WTC11 (cell line): ENCODE results near the gene FBLN2. TPM values are rescaled to one million over a fixed set of nuclear protein-coding genes. Genes with fewer than 3 reads are reported as not detected.

Experiments used
- CBFB ChIP-seq: sonication (generic); formaldehyde crosslinking; IDR thresholded peaks from 2 replicates; pipeline ENCODE4 v1.8.1; 2022; ENCODE audit warnings: mild to moderate bottlenecking, low read depth, missing genetic modification reagents
- CREB1 ChIP-seq: sonication (generic); formaldehyde crosslinking; IDR thresholded peaks from 2 replicates; pipeline ENCODE4 v1.8.0; 2023; ENCODE audit warnings: mild to moderate bottlenecking, missing genetic modification reagents
- E2F5 ChIP-seq: sonication (generic); formaldehyde crosslinking; IDR thresholded peaks from 2 replicates; pipeline ENCODE4 v1.8.1; 2022; ENCODE audit warnings: mild to moderate bottlenecking, moderate library complexity, missing genetic modification reagents
- ESRRA ChIP-seq: sonication (generic); formaldehyde crosslinking; IDR thresholded peaks from 2 replicates; pipeline ENCODE4 v1.8.1; 2022; ENCODE audit warnings: mild to moderate bottlenecking, missing genetic modification reagents, borderline replicate concordance
- FOXK1 ChIP-seq: sonication (generic); formaldehyde crosslinking; IDR thresholded peaks from 2 replicates; pipeline ENCODE4 v1.8.0; 2022; ENCODE audit warnings: mild to moderate bottlenecking, moderate library complexity, missing genetic modification reagents
- FOXP1 ChIP-seq: sonication (generic); formaldehyde crosslinking; IDR thresholded peaks from 2 replicates; pipeline ENCODE4 v1.8.0; 2022; ENCODE audit warnings: missing genetic modification reagents, mild to moderate bottlenecking, moderate library complexity, borderline replicate concordance
- GTF2I ChIP-seq: fragments of 250-450 bp; sonication (Bioruptor Pico); conservative IDR thresholded peaks from 2 replicates; pipeline ENCODE4 v1.4.0; 2021; ENCODE audit warnings: mild to moderate bottlenecking
- HMGA2 ChIP-seq: fragments of 250-450 bp; sonication (Bioruptor Pico); IDR thresholded peaks from 2 replicates; pipeline ENCODE4 v1.4.0; 2021; ENCODE audit warnings: mild to moderate bottlenecking, moderate library complexity
- IRF1 ChIP-seq: sonication (generic); formaldehyde crosslinking; IDR thresholded peaks from 2 replicates; pipeline ENCODE4 v1.8.0; 2023; ENCODE audit warnings: missing genetic modification reagents
- MXD4 ChIP-seq: fragments of 250-450 bp; sonication (Bioruptor Pico); IDR thresholded peaks from 2 replicates; pipeline ENCODE4 v1.8.0; 2021; ENCODE audit warnings: mild to moderate bottlenecking, moderate library complexity, borderline replicate concordance
- NFATC4 ChIP-seq: fragments of 250-450 bp; sonication (Bioruptor Pico); IDR thresholded peaks from 2 replicates; pipeline ENCODE4 v1.9.0; 2021; ENCODE audit warnings: mild to moderate bottlenecking
- NFE2L1 ChIP-seq: sonication (generic); formaldehyde crosslinking; IDR thresholded peaks from 2 replicates; pipeline ENCODE4 v1.8.1; 2023; ENCODE audit warnings: missing genetic modification reagents
- NR1H2 ChIP-seq: sonication (generic); formaldehyde crosslinking; IDR thresholded peaks from 2 replicates; pipeline ENCODE4 v1.9.0; 2021; ENCODE audit warnings: mild to moderate bottlenecking, moderate library complexity, missing genetic modification reagents
- PRDM15 ChIP-seq: sonication (generic); formaldehyde crosslinking; IDR thresholded peaks from 2 replicates; pipeline ENCODE4 v1.8.0; 2022; ENCODE audit warnings: missing genetic modification reagents
- RELA ChIP-seq: sonication (generic); formaldehyde crosslinking; IDR thresholded peaks from 2 replicates; pipeline ENCODE4 v1.8.1; 2022; ENCODE audit warnings: missing genetic modification reagents, mild to moderate bottlenecking, borderline replicate concordance
- RORB ChIP-seq: fragments of 250-450 bp; sonication (Bioruptor Pico); IDR thresholded peaks from 2 replicates; pipeline ENCODE4 v1.9.0; 2021; ENCODE audit warnings: mild to moderate bottlenecking
- SMAD3 ChIP-seq: sonication (generic); formaldehyde crosslinking; IDR thresholded peaks from 2 replicates; pipeline ENCODE4 v1.8.0; 2022; ENCODE audit warnings: missing genetic modification reagents, mild to moderate bottlenecking, borderline replicate concordance
- SP1 ChIP-seq: sonication (generic); formaldehyde crosslinking; conservative IDR thresholded peaks from 2 replicates; pipeline ENCODE4 v1.8.1; 2022; ENCODE audit warnings: missing genetic modification reagents
- ZNF219 ChIP-seq: sonication (generic); formaldehyde crosslinking; IDR thresholded peaks from 2 replicates; pipeline ENCODE4 v1.8.0; 2023; ENCODE audit warnings: missing genetic modification reagents, mild to moderate bottlenecking, borderline replicate concordance
- ZNF281 ChIP-seq: sonication (generic); formaldehyde crosslinking; IDR thresholded peaks from 2 replicates; pipeline ENCODE4 v1.8.0; 2023; ENCODE audit warnings: mild to moderate bottlenecking, missing genetic modification reagents
- ZNF396 ChIP-seq: fragments of 250-450 bp; sonication (Bioruptor Pico); IDR thresholded peaks from 2 replicates; pipeline ENCODE4 v1.8.0; 2021; ENCODE audit warnings: mild to moderate bottlenecking, moderate library complexity, borderline replicate concordance
- total RNA-seq: library from RNA; stranded (reverse); gene quantifications from 3 replicates; pipeline ENCODE4 v1.2.3, GENCODE V29; 2021
- TF ChIP-seq, protein P1 (sequence below): sonication (generic); formaldehyde crosslinking; IDR thresholded peaks from 2 replicates; pipeline ENCODE4 v1.8.1; 2023; ENCODE audit warnings: mild to moderate bottlenecking, moderate library complexity, missing genetic modification reagents
- TF ChIP-seq, protein P2 (sequence below): sonication (generic); formaldehyde crosslinking; IDR thresholded peaks from 2 replicates; pipeline ENCODE4 v1.8.0; 2022; ENCODE audit warnings: mild to moderate bottlenecking, missing genetic modification reagents
- TF ChIP-seq, protein P3 (sequence below): sonication (generic); formaldehyde crosslinking; IDR thresholded peaks from 2 replicates; pipeline ENCODE4 v1.8.0; 2022; ENCODE audit warnings: mild to moderate bottlenecking, missing genetic modification reagents
- TF ChIP-seq, protein P4 (sequence below): sonication (generic); formaldehyde crosslinking; IDR thresholded peaks from 2 replicates; pipeline ENCODE4 v1.8.1; 2023; ENCODE audit warnings: mild to moderate bottlenecking, missing genetic modification reagents, moderate library complexity

FBLN2 gene
- total RNA-seq, 1 experiment from 2014 or later: 20.7 TPM

DNA sequence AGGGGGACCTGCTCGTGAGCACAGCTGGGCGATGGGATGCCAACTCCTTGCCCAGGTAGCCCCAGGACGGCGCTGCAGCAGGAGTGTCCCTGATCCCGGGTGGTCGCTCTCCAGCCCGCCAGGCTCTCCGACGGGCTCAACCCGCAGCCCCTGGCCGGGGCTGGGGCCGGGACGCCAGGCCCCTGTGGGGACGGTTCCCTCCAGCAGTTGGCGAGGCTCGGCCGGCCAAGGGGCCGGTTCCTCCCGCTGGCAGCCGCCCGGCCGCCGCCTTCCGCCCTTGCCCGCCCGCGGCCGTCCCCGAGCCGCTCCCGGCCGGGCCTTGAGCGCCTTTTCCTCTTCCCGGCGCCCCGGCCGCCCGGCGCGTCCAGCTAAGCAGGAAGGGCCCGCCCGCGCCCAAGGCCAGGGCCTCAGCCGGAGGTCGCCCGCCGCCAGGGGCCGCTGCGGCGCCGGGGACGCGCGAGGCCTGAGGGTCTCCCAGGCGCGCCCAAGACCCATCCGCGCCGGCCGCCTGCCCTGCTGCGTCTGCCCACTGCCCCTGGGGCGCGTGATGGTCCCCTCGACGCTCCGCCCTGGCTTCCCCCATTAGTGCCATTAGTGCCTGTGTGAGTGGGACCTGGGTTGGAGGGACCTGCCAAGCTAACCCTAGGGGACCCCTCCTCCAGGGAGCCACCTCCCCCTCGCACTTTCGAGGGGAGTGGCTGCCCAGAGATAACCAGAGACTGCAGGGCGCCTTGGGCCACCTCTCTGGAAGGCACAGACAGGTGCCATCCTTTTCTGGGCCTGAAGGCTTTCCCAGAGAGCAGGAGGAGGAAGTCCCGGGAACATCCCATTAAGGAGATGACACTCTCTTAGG is 106.4 kb downstream of the FBLN2 start (continued):
- TF ChIP-seq ZNF281: no peak
- TF ChIP-seq FOXK1 (CRISPR knock-in tag): 0 out of 2 replicates have a peak, but pooled peaks have one; percentile 15
- TF ChIP-seq SMAD3 (CRISPR knock-in tag): no peak
- no peak for TF ChIP-seq NFE2L1 (CRISPR knock-in tag)
- no peak for TF ChIP-seq GTF2I (CRISPR knock-in tag)
- no peak for TF ChIP-seq ZNF219
- peak; percentile 20; the same call in 1 of the 2 replicates for TF ChIP-seq FOXP1 (CRISPR knock-in tag)
- TF ChIP-seq HMGA2 (CRISPR knock-in tag): no peak
- no peak for TF ChIP-seq IRF1 (CRISPR knock-in tag)
- no peak for TF ChIP-seq ZNF396
- no peak for TF ChIP-seq CREB1 (CRISPR knock-in tag)
- no peak; the same call in 1 of the 2 replicates for TF ChIP-seq SP1 (CRISPR knock-in tag)
- TF ChIP-seq ESRRA (CRISPR knock-in tag): no peak
- no peak for TF ChIP-seq RELA (CRISPR knock-in tag)
- TF ChIP-seq E2F5: peak; percentile 22; the same call in 1 of the 2 replicates
- 0 out of 2 replicates have a peak, but pooled peaks have one; percentile 46 for TF ChIP-seq CBFB (CRISPR knock-in tag)
- no peak for TF ChIP-seq PRDM15 (CRISPR knock-in tag)
- no peak for TF ChIP-seq MXD4 (CRISPR knock-in tag)
- TF ChIP-seq NFATC4 (CRISPR knock-in tag): no peak
- no peak for TF ChIP-seq RORB (CRISPR knock-in tag)
- TF ChIP-seq, protein P1, sequence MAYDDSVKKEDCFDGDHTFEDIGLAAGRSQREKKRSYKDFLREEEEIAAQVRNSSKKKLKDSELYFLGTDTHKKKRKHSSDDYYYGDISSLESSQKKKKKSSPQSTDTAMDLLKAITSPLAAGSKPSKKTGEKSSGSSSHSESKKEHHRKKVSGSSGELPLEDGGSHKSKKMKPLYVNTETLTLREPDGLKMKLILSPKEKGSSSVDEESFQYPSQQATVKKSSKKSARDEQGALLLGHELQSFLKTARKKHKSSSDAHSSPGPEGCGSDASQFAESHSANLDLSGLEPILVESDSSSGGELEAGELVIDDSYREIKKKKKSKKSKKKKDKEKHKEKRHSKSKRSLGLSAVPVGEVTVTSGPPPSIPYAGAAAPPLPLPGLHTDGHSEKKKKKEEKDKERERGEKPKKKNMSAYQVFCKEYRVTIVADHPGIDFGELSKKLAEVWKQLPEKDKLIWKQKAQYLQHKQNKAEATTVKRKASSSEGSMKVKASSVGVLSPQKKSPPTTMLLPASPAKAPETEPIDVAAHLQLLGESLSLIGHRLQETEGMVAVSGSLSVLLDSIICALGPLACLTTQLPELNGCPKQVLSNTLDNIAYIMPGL (CRISPR knock-in tag): no peak; the same call in 1 of the 2 replicates
- TF ChIP-seq NR1H2 (CRISPR knock-in tag): no peak
- TF ChIP-seq, protein P2, sequence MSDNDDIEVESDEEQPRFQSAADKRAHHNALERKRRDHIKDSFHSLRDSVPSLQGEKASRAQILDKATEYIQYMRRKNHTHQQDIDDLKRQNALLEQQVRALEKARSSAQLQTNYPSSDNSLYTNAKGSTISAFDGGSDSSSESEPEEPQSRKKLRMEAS: peak; percentile 57; the same call in 1 of the 2 replicates
- TF ChIP-seq, protein P3, sequence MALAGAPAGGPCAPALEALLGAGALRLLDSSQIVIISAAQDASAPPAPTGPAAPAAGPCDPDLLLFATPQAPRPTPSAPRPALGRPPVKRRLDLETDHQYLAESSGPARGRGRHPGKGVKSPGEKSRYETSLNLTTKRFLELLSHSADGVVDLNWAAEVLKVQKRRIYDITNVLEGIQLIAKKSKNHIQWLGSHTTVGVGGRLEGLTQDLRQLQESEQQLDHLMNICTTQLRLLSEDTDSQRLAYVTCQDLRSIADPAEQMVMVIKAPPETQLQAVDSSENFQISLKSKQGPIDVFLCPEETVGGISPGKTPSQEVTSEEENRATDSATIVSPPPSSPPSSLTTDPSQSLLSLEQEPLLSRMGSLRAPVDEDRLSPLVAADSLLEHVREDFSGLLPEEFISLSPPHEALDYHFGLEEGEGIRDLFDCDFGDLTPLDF (CRISPR knock-in tag): no peak
- TF ChIP-seq, protein P4, sequence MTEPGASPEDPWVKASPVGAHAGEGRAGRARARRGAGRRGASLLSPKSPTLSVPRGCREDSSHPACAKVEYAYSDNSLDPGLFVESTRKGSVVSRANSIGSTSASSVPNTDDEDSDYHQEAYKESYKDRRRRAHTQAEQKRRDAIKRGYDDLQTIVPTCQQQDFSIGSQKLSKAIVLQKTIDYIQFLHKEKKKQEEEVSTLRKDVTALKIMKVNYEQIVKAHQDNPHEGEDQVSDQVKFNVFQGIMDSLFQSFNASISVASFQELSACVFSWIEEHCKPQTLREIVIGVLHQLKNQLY (CRISPR knock-in tag): no peak
